HEK293 (cell line): ENCODE measurements around the gene LAIR2.

ENCODE experiments used
- CTCF ChIA-PET: fragments of 350-600 bp; formaldehyde crosslinking; extraction: SDS; loops from one replicate; lab custom pipeline; 2021; ENCODE audit warnings: antibody characterized with exemption; lab: Yijun Ruan, JAX
- POLR2A ChIA-PET: fragments of 300-600 bp; formaldehyde crosslinking; extraction: SDS; loops from one replicate; lab custom pipeline; 2020; ENCODE audit warnings: antibody characterized with exemption, inconsistent platforms; lab: Yijun Ruan, JAX
- H3K27ac ChIP-seq: fragments of 200-500 bp; sonication (Bioruptor generic); 2 replicates; pipeline ENCODE4 v1.5.1; 2014; ENCODE audit warnings: low read depth, low read length, control low read depth, inconsistent platforms; ENCODE audit errors: extremely low read depth
- H3K36me3 ChIP-seq, 2 experiments: fragments of 200-500 bp in 1 of 2; sonication (Bioruptor generic) in 1 of 2; 1 replicate in 1 of 2; 2 replicates in 1 of 2; pipeline ENCODE4 v1.5.1; 2014 to 2017; ENCODE audit warnings: inconsistent platforms in 2 of 2, low read length in 2 of 2; ENCODE audit not compliant: control insufficient read depth in 2 of 2, insufficient read depth in 1 of 2
- H3K4me1 ChIP-seq: fragments of 200-500 bp; sonication (Bioruptor generic); 2 replicates; pipeline ENCODE4 v1.5.1; 2014; ENCODE audit warnings: mild to moderate bottlenecking, low read length, inconsistent platforms; ENCODE audit not compliant: control insufficient read depth, insufficient read depth
- H3K4me3 ChIP-seq: 2 replicates; pipeline ENCODE4 v1.5.1; 2011; ENCODE audit warnings: low read depth, mild to moderate bottlenecking, control low read depth, low read length, moderate library complexity
- H3K9me3 ChIP-seq: fragments of 200-500 bp; sonication (Bioruptor generic); 2 replicates; pipeline ENCODE4 v1.5.1; 2014; ENCODE audit warnings: low read depth, low read length, inconsistent platforms; ENCODE audit not compliant: control insufficient read depth, insufficient read depth
- CTCF ChIP-seq: fragments of 450-650 bp; formaldehyde crosslinking; IDR thresholded peaks from 2 replicates; pipeline ENCODE4 v1.5.1; 2016; ENCODE audit warnings: missing biosample characterization, missing genetic modification characterization
- GLIS1 ChIP-seq: fragments of 450-650 bp; formaldehyde crosslinking; IDR thresholded peaks from 2 replicates; pipeline ENCODE4 v1.5.1; 2016; ENCODE audit warnings: missing biosample characterization, missing genetic modification characterization
- HOXC10 ChIP-seq: sonication (generic); formaldehyde crosslinking; IDR thresholded peaks from 2 replicates; pipeline ENCODE4 v1.8.1; 2023; ENCODE audit warnings: mild to moderate bottlenecking, missing genetic modification reagents
- KLF16 ChIP-seq: fragments of 450-650 bp; formaldehyde crosslinking; IDR thresholded peaks from 2 replicates; pipeline ENCODE4 v1.5.1; 2017; ENCODE audit warnings: missing biosample characterization, missing genetic modification characterization
- PRDM6 ChIP-seq: fragments of 450-650 bp; formaldehyde crosslinking; IDR thresholded peaks from 2 replicates; pipeline ENCODE4 v1.5.1; 2017; ENCODE audit warnings: missing biosample characterization, missing genetic modification characterization
- ZNF140 ChIP-seq: fragments of 450-650 bp; formaldehyde crosslinking; IDR thresholded peaks from 2 replicates; pipeline ENCODE4 v1.5.1; 2016; ENCODE audit warnings: missing biosample characterization, missing genetic modification characterization
- ZNF274 ChIP-seq, 2 experiments: fragments of 200-500 bp in 1 of 2; fragments of 450-650 bp in 1 of 2; sonication (Bioruptor generic) in 1 of 2; formaldehyde crosslinking in 1 of 2; IDR thresholded peaks; 2 replicates each; pipeline versions ENCODE4 v1.5.1 to v1.6.1; 2014 to 2016; ENCODE audit warnings: borderline replicate concordance in 1 of 2, inconsistent platforms in 1 of 2, low read length in 1 of 2, missing biosample characterization in 1 of 2, missing genetic modification characterization in 1 of 2
- ZNF341 ChIP-seq: fragments of 450-650 bp; formaldehyde crosslinking; IDR thresholded peaks from 2 replicates; pipeline ENCODE4; 2016; ENCODE audit warnings: low read depth, missing biosample characterization, missing genetic modification characterization
- ZNF354C ChIP-seq: fragments of 450-650 bp; formaldehyde crosslinking; IDR thresholded peaks from 2 replicates; pipeline ENCODE4 v1.5.1; 2016; ENCODE audit warnings: missing biosample characterization, missing genetic modification characterization, low read depth, borderline replicate concordance
- ZNF501 ChIP-seq: fragments of 450-650 bp; formaldehyde crosslinking; IDR thresholded peaks from 2 replicates; pipeline ENCODE4 v1.5.1; 2016; ENCODE audit warnings: missing biosample characterization, missing genetic modification characterization
- ZNF529 ChIP-seq: fragments of 450-650 bp; formaldehyde crosslinking; IDR thresholded peaks from 2 replicates; pipeline ENCODE4 v1.5.1; 2017; ENCODE audit warnings: missing genetic modification characterization, missing biosample characterization; ENCODE audit not compliant: insufficient replicate concordance
- ZNF580 ChIP-seq: fragments of 450-650 bp; formaldehyde crosslinking; IDR thresholded peaks from 2 replicates; pipeline ENCODE4 v1.5.1; 2016; ENCODE audit warnings: missing biosample characterization, missing genetic modification characterization
- ZNF610 ChIP-seq: fragments of 450-650 bp; formaldehyde crosslinking; IDR thresholded peaks from 2 replicates; pipeline ENCODE4 v1.5.1; 2016; ENCODE audit warnings: missing biosample characterization, missing genetic modification characterization, borderline replicate concordance
- ZNF654 ChIP-seq: fragments of 450-650 bp; formaldehyde crosslinking; IDR thresholded peaks from 2 replicates; pipeline ENCODE4 v1.5.1; 2016; ENCODE audit warnings: low read depth, missing biosample characterization, missing genetic modification characterization
- ZSCAN30 ChIP-seq: fragments of 450-650 bp; IDR thresholded peaks from 2 replicates; pipeline ENCODE4 v1.5.1; 2018; ENCODE audit warnings: missing biosample characterization, mild to moderate bottlenecking, missing genetic modification characterization, moderate library complexity
- TF ChIP-seq, protein P1 (sequence below): fragments of 450-650 bp; formaldehyde crosslinking; IDR thresholded peaks from 2 replicates; pipeline ENCODE4 v1.5.1; 2016; ENCODE audit warnings: missing biosample characterization, missing genetic modification characterization

LAIR2 gene

GRCh38 chr19:54477650-54478049 is 25.0 kb upstream of the LAIR2 start:
- Histone ChIP-seq H3K4me1 (0 out of 2 replicates have a peak, but pooled peaks cover 4% of the 10 kb centered on the region), H3K27ac (no peak overlapping the region), H3K9me3 (no peaks in the 10 kb centered on the region), H3K36me3 (no peaks in the 10 kb centered on the region), H3K4me3 (no peak overlapping the region)
- ChIA-PET CTCF (interaction anchor here (0.7 to 6.5 kb wide), 16 partner anchors 8 to 764 kb away, joined by 3 to 65 read pairs (median 4); no protein-coding TSS in a partner anchor), POLR2A (interaction anchor here (1.4 kb wide), 1 partner anchor 29 kb away, joined by 6 read pairs; the partner anchor contains the start of gene LENG8)
- TF ChIP-seq ZNF654 (tag by site-specific recombination) = 0 out of 2 replicates have a peak, but pooled peaks have one; percentile 4
- no peak for TF ChIP-seq ZNF501 (tag by site-specific recombination)

- Histone ChIP-seq H3K36me3 (no peaks in the 10 kb centered on the region), H3K9me3 (no peaks in the 10 kb centered on the region), H3K27ac (no peak overlapping the region), H3K4me1 (no peaks in the 10 kb centered on the region), H3K4me3 (no peak overlapping the region)
- POLR2A ChIA-PET = no interaction called here
- TF ChIP-seq, protein P1, sequence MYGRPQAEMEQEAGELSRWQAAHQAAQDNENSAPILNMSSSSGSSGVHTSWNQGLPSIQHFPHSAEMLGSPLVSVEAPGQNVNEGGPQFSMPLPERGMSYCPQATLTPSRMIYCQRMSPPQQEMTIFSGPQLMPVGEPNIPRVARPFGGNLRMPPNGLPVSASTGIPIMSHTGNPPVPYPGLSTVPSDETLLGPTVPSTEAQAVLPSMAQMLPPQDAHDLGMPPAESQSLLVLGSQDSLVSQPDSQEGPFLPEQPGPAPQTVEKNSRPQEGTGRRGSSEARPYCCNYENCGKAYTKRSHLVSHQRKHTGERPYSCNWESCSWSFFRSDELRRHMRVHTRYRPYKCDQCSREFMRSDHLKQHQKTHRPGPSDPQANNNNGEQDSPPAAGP = no peak
- TF ChIP-seq ZNF580 (tag by site-specific recombination) (no peak), ZNF610 (tag by site-specific recombination) (no peak), ZNF654 (tag by site-specific recombination) (peak; percentile 69), ZNF529 (tag by site-specific recombination) (no peak), PRDM6 (no peak), ZNF341 (no peak), CTCF (tag by site-specific recombination) (peak; percentile 27; the same call in 1 of the 2 replicates), GLIS1 (tag by site-specific recombination) (peak; percentile 27; the same call in 1 of the 2 replicates), ZNF274 (IDR thresholded peaks at IDR 0.05; ENCODE audit: low read length) (no peak), ZNF274 (tag by site-specific recombination; IDR thresholded peaks at IDR 0.05; ENCODE audit: borderline replicate concordance) (no peak), ZSCAN30 (tag by site-specific recombination) (no peak), ZNF140 (tag by site-specific recombination) (no peak), HOXC10 (CRISPR knock-in tag) (no peak), ZNF354C (no peak), KLF16 (tag by site-specific recombination) (no peak)
- CTCF ChIA-PET = interaction anchor here (0.5 to 6.5 kb wide), 29 partner anchors 9 to 1834 kb away, joined by 3 to 65 read pairs (median 4); no protein-coding TSS in a partner anchor
These were observed 23.9 kb upstream of the LAIR2 start for GRCh38 chr19:54478677-54479266.
